Prostate gland (tissue), 2 donors: ENCODE measurements around the gene TTLL5. TPM values are rescaled to one million over a fixed set of nuclear protein-coding genes. Genes with fewer than 3 reads are reported as not detected.

Experiments
- DNase-seq: peaks from one replicate; pipeline ENCODE4 v3.0.0-alpha.2; 2019; ENCODE audit warnings: low spot score
- H3K27ac ChIP-seq, 2 donors: fragments of 200-600 bp; sonication (generic); 2 replicates each; pipeline ENCODE4 v1.5.1; 2017 to 2019
- H3K27me3 ChIP-seq: fragments of 200-600 bp; sonication (generic); replicated peaks from 2 replicates; pipeline ENCODE4 v1.5.1; 2019; ENCODE audit not compliant: insufficient read depth
- H3K36me3 ChIP-seq, 2 donors: fragments of 200-600 bp; sonication (generic); 1 replicate in 1 of 2; 2 replicates in 1 of 2; pipeline versions ENCODE4 v1.5.1 to v1.8.1; 2017 to 2019
- H3K4me1 ChIP-seq: fragments of 200-600 bp; sonication (generic); replicated peaks from 2 replicates; pipeline ENCODE4 v1.5.1; 2019
- H3K4me3 ChIP-seq, 2 donors: fragments of 200-600 bp; sonication (generic); 2 replicates each; pipeline ENCODE4 v1.5.1; 2017 to 2019
- H3K9me3 ChIP-seq: fragments of 200-600 bp; sonication (generic); 2 replicates; pipeline ENCODE4 v1.5.1; 2017
- CTCF ChIP-seq, 4 experiments: fragments of 200-600 bp in 2 of 4; fragments of 450-650 bp in 2 of 4; sonication (generic) in 2 of 4; IDR thresholded peaks; 1 replicate in 3 of 4; 2 replicates in 1 of 4; pipeline ENCODE4 v1.5.1; 2016 to 2019; ENCODE audit warnings: antibody characterized with exemption in 4 of 4, mild to moderate bottlenecking in 2 of 4, moderate library complexity in 2 of 4
- POLR2A ChIP-seq: fragments of 450-650 bp; IDR thresholded peaks from one replicate; pipeline ENCODE4 v1.6.1; 2016; ENCODE audit warnings: antibody characterized with exemption, mild to moderate bottlenecking
- POLR2AphosphoS5 ChIP-seq: sonication (generic); formaldehyde crosslinking; IDR thresholded peaks from one replicate; pipeline ENCODE4 v1.6.1; 2017; ENCODE audit warnings: antibody characterized with exemption
- WGBS: methylation state at CpG from one replicate; pipeline ENCODE4 v1.1.5; 2018; 5-methylcytosine and 5-hydroxymethylcytosine counted together
- intact Hi-C: fragments of 100-400 bp; cut with DNase I; formaldehyde crosslinking; loops from one replicate; pipeline ENCODE4 v1.14.2; 2022
- total RNA-seq, 2 donors: library from RNA; depleted of rRNA; stranded (reverse); fragments of >200 nt; gene quantifications; one replicate each; pipeline ENCODE4 v1.1.0, GENCODE V29; 2016

TTLL5 gene
- total RNA-seq, 2 donors from 2014 or later: 40.3 to 46.2 TPM

GRCh38 chr14:75647640-75648039 lies 13.4 kb upstream of the TTLL5 start:
- intact Hi-C loops: no loop called here
- Histone ChIP-seq H3K27ac (peak overlapping the region; percentile 20 to 59), H3K36me3 (no peaks in the 10 kb centered on the region), H3K4me3 (no peak overlapping the region), H3K27me3 (no peaks in the 10 kb centered on the region), H3K4me1 (peaks cover 7% of the 10 kb centered on the region), H3K9me3 (no peaks in the 10 kb centered on the region)
- TF ChIP-seq POLR2A: no peak
- no peak for DNase-seq
- 59% methylated on average over 3 of the region's 3 CpGs for WGBS

- 33% methylated on average over 9 of the region's 9 CpGs for WGBS
- peak overlapping the region; percentile 20 to 59 for H3K27ac ChIP-seq
- TF ChIP-seq POLR2A (no peak), POLR2AphosphoS5 (peak; percentile 85)
- no peaks in the 10 kb centered on the region for H3K36me3 ChIP-seq
- intact Hi-C loops: no loop called here
- no peak overlapping the region for H3K4me3 ChIP-seq
- H3K9me3 ChIP-seq: no peaks in the 10 kb centered on the region
- peaks cover 7% of the 10 kb centered on the region for H3K4me1 ChIP-seq
- DNase-seq: peak; percentile 72
- no peaks in the 10 kb centered on the region for H3K27me3 ChIP-seq
Measured at GRCh38 chr14:75648066-75648838, 12.8 kb upstream of the TTLL5 start.

GRCh38 chr14:75649337-75649736 lies 11.7 kb upstream of the TTLL5 start:
- no peak for DNase-seq
- Histone ChIP-seq H3K4me1 (peaks cover 7% of the 10 kb centered on the region), H3K36me3 (no peaks in the 10 kb centered on the region), H3K9me3 (no peaks in the 10 kb centered on the region), H3K4me3 (no peak overlapping the region), H3K27ac (peak overlapping the region in 1 of 2 donors; percentile 29), H3K27me3 (no peaks in the 10 kb centered on the region)
- TF ChIP-seq POLR2A (no peak), POLR2AphosphoS5 (no peak), CTCF (IDR thresholded peaks at IDR 0.05) (no peak)
- WGBS: 96% methylated on average over 1 of the region's 1 CpG
- intact Hi-C loops: no loop called here

GRCh38 chr14:75649773-75650172 lies 11.3 kb upstream of the TTLL5 start:
- intact Hi-C loops: no loop called here
- Histone ChIP-seq H3K4me1 (peaks cover 7% of the 10 kb centered on the region), H3K9me3 (no peaks in the 10 kb centered on the region), H3K4me3 (no peak overlapping the region), H3K36me3 (no peaks in the 10 kb centered on the region), H3K27me3 (no peaks in the 10 kb centered on the region), H3K27ac (peak overlapping the region in 1 of 2 donors; percentile 29)
- no peak for DNase-seq
- no peak for TF ChIP-seq POLR2A
- TF ChIP-seq POLR2AphosphoS5: no peak
- no peak for TF ChIP-seq CTCF (IDR thresholded peaks at IDR 0.05)
- 95% methylated on average over 1 of the region's 1 CpG for WGBS

GRCh38 chr14:75650253-75651058 lies 10.6 kb upstream of the TTLL5 start:
- H3K27ac ChIP-seq: no peak overlapping the region
- H3K27me3 ChIP-seq: no peaks in the 10 kb centered on the region
- no peak for DNase-seq
- no peak overlapping the region for H3K4me3 ChIP-seq
- 93% methylated on average over 5 of the region's 5 CpGs for WGBS
- H3K4me1 ChIP-seq: peaks cover 7% of the 10 kb centered on the region
- no peaks in the 10 kb centered on the region for H3K36me3 ChIP-seq
- intact Hi-C loops: no loop called here
- TF ChIP-seq POLR2AphosphoS5: no peak
- no peaks in the 10 kb centered on the region for H3K9me3 ChIP-seq

- no peaks in the 10 kb centered on the region for H3K9me3 ChIP-seq
- H3K36me3 ChIP-seq: no peaks in the 10 kb centered on the region
- no peaks in the 10 kb centered on the region for H3K27me3 ChIP-seq
- no peak for DNase-seq
- WGBS: 92% methylated on average over 1 of the region's 1 CpG
- H3K4me3 ChIP-seq: no peak overlapping the region
- H3K27ac ChIP-seq: no peak overlapping the region
- intact Hi-C loops: no loop called here
- TF ChIP-seq POLR2AphosphoS5 (no peak), POLR2A (no peak), CTCF (IDR thresholded peaks at IDR 0.05) (no peak)
- H3K4me1 ChIP-seq: no peaks in the 10 kb centered on the region
Measured at GRCh38 chr14:75653563-75653962, 7.5 kb upstream of the TTLL5 start.
